Measurements from ENCODE around the gene LRRC4B.

DNA sequence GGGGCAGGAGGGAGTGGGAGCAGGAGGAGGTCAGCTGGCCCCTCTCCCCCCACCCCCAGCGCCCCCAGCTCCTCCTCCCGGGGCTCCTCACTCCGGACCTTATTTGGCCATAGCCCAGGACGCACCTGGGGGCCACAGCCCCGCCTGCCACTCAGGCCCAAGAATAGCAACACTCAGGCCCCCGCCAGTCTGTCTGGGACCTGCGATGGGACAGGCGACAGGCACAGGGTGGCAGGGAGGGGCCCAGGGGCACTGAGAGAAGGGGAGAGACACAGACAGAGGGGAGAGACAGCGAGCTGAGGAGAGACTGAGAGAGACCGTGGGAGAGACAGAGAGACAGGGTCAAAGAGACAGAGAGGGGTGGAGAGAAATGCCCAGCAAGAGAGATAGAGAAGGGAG lies 67.5 kb downstream of the LRRC4B start:
- TF ChIP-seq, protein P1, sequence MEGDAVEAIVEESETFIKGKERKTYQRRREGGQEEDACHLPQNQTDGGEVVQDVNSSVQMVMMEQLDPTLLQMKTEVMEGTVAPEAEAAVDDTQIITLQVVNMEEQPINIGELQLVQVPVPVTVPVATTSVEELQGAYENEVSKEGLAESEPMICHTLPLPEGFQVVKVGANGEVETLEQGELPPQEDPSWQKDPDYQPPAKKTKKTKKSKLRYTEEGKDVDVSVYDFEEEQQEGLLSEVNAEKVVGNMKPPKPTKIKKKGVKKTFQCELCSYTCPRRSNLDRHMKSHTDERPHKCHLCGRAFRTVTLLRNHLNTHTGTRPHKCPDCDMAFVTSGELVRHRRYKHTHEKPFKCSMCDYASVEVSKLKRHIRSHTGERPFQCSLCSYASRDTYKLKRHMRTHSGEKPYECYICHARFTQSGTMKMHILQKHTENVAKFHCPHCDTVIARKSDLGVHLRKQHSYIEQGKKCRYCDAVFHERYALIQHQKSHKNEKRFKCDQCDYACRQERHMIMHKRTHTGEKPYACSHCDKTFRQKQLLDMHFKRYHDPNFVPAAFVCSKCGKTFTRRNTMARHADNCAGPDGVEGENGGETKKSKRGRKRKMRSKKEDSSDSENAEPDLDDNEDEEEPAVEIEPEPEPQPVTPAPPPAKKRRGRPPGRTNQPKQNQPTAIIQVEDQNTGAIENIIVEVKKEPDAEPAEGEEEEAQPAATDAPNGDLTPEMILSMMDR (IDR thresholded peaks at IDR 0.05) = no peak
- no peak for TF ChIP-seq POLR2A (IDR thresholded peaks at IDR 0.05)

Measured in adrenal gland (tissue), 5 donors.